Stimulated activated CD4-positive, alpha-beta T cell treated with anti-CD3 and anti-CD28 coated beads, Interleukin-2, amount 100 ng/mL, for 24 hours (primary cell): Measurements from ENCODE around the gene RBM20.
"Not testable (repeated sequence)": the region's sequence is repeated elsewhere in the genome, so short reads cannot be mapped to it uniquely, and the experiment has no call there.

Source experiments
- DNase-seq, 2 donors: peaks; one replicate each; pipeline ENCODE4 v3.0.0-alpha.2; 2020

RBM20 gene

DNA sequence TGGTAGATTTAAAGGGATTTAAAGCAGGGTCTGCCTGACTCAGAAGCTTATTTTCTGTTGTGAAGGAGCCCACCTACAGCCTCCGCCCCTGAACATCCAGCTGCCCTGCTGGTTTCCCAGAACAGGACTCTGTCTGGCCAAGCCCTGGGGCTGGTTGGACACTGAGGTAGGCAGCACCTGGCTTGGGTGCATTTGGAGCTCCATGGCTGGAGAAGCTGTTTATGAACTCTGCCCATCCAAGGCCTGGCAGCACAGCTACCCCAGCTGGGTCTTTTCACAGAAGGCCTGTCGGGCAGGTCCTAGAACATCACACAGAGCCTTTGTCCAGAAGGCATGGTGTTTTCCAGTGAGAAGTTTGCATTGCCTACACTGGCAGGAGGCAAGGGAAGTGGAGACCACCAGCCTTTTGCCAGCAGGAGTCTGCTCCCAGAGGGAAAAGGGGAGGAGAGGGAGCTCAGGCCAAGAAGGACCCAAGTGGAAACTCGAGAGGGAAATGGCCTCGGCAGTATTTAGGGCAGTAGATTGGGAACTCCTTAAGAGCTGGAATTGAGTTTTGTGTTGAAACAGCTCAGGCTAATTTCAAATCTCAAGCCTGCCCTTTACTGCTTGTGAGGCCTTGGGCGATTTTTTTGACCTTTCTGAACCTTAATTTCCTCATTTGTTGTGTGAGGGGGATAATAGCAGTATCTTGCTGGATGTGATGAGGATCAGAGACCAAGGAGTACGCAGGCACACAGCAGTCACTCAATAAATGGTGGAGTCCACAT is 215.3 kb downstream of the RBM20 start:
- no peak for DNase-seq

DNA sequence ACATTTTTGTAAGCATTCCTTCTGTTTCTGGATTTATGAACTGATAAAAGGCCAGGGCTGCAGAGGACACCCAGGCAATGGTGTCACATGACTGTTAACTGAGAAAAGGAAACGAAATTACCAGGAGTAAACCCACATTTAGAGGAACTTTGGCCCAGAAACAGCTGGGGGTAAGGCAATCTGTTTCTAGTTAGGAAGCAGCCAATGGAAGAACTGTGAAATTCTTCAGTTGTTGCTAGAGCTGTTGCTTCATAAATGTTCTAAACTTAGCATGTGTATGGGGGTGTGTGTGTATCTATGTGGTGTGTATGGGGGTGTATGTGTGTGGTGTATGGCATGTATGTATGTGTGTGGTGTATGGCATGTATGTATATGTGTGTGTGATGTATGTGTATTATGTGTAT is 215.8 kb downstream of the RBM20 start:
- DNase-seq = no peak

DNA sequence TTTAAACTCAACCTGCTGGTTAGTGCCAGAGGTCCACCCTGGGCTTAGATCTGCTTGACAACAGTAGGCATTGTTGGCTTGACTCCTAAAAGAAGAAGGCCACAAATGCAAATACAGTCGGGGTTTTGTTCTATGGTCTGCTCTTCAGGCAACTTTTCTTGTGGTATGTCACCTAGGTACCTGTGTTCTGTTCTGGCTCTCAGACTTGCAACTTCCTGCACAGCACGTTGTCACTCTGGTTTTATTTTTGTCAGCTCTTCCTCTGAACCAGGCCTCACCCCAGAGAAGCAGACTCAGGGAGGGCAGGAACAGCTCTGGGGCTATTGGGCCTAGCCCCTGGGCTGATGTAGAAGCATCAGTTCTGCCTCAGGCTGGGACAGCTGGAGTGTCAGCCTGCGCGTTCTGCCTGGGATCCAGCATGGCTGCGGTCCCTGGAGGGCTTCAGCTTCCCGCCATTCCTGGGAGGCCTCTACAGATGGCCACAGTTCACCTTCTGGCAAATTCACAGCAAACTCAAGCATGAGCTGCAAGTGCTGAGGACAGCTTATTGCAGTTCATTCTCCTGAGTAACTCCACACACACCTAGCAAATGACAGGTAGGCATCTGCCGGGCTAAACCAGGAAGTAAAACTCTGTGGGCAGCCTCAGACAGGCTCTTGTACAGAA is 216.6 kb downstream of the RBM20 start:
- DNase-seq = no peak

DNA sequence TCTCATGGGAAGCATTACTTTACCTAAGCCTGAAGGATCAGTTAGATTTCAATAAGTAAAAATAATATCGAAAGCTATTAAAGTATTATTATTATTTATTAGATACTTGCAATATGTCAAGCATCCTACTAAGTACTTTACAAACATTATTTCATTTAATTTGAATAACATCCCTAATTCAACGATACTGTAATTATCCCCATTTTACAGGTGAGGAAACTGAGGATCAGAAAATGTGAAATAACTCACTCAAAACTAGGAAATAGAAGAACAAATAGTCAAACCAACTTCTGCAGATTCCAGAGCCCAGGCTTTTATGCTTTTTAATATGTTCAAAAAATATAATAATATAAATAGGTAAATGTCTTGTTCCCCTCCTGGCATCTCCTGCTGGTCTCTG is 217.3 kb downstream of the RBM20 start:
- DNase-seq = no peak

DNA sequence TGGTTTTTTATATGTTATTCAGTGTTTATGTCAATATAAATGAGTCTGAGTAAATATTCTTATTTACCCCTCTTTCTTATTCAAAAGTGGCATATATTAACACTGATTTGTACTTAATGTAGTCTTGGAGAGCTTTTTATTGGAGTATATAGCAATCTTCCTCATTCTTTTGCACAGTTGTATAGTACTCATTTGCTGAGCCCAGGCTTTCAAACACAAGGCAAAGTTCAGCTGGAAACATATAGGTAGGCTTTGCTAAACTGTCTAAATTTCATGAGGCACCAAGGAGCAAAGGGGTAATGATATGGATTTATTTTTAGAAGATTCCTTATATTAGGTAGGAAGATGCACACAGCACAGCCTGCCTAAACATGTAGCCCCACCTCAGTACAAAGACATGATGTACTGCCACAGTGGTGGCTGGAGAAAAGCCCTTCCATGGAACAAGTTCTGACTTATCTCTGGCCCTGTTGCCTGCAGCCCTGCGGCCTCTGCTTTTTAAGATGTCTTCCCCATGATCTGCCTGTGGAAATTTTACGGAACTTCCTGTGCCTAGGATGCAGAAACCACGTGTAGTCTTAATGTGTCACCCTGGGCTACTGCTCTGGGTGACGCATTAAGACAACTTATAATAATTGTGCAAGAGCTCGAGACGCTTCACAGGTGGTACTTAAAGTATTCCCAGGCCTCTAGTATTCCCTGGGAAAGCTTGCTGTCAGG is 218.0 kb downstream of the RBM20 start:
- DNase-seq = no peak

DNA sequence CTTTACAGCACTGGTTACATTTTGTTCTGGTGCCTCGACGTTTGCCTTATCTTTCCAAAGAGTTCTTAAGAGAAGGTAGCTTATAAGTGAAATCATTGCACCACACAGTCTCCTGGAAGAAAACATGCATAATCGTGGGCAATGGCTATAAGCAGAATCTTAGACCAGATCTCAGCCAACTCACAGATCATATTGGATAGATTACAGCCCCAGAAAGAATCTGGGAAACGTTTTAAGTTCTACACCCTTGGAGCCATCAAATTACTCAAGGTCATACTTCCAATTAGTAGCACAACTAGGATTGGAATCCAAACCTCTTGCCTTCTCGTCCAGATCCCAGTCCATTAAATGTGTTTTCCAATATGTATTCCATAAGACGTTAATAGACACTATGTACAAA is 218.8 kb downstream of the RBM20 start:
- no peak for DNase-seq

DNA sequence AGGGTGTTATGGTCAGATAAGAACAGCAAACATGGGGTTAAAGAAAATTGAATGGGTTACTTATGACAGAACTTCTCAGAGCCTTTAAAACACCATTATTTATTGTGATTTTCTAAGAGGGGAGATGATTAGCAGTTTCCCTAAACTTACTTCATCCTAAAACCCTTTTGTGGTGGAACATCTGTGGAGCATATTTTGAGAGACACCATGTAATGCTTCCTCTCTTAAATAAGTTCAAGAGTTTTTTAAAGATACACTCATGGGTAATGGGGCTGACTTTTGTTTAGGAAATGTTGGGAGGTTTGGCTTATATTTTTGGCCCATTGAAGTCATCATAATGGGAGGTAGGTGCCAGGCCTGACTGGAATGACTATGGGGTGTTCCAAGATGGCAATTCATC is 219.2 kb downstream of the RBM20 start:
- no peak for DNase-seq

DNA sequence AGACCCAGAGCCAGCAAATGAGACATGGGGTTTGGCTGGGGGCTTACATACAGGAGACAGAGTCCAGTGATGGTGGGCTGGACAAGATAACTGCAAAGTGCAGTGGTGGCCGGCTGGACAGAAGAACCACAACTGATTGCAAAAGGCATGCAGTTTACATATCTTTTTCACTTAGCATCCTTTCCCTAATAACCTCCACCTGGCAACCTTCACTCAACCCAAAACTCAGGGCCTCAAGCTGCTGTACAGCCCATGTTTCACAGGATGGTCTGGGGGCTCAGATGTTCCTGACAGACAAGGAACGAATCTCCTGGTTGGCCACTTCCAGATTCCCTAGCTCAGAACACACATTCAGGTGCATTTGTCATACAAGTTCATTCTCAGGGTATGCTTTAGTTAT is 219.8 kb downstream of the RBM20 start:
- DNase-seq = no peak

DNA sequence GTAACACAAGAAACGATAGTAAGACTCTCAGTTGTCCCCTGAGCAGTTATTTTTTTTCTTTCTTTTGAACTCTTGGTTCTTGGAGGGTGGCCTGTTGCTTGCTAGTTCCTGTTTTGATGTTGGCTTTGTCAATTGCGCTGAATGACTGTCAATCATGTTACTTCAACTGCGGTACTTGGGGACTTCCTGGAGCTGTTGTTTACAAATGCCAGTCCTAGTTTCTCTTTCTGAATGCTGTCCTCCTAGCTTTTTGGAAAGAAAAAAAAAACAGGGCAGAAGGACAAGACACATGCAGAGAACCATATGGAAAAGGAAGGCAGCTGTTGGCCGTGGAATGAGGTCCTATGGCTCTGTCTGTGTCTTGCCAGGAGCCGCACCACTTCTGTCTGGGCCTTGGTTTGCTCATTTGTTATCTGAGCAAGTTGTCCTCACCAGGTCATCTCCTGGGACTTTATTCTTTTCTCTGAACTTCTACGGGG is 220.6 kb downstream of the RBM20 start:
- no peak for DNase-seq

DNA sequence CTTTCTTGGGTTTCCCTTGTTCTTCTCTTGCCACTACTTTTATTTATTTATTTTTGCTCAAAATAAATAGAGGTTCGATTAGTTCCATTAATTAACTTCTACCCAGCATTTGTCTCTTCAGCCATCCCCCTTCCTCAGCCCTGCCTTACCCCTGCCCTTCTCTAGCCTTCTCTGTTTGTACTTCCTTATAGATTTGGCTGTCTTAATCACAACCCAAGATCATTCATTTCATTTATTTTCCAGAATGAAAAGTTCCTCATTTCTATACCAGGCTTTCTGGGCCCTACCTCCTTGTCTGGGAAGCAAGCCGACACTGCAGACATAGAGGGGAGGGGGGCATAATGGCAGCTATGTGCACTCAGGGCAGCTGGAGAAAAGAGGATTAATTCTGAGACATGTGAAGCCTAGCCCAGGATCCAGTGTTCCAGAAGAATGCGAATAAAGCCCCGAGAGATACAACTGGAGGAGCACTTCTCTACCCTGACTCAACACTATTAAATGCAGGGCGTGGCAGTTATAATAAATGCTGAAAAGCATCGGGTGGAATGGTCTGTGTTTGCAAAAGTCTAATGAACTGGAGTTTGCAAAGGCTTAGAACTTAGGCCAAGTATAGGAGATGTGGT is 221.2 kb downstream of the RBM20 start:
- DNase-seq = no peak

DNA sequence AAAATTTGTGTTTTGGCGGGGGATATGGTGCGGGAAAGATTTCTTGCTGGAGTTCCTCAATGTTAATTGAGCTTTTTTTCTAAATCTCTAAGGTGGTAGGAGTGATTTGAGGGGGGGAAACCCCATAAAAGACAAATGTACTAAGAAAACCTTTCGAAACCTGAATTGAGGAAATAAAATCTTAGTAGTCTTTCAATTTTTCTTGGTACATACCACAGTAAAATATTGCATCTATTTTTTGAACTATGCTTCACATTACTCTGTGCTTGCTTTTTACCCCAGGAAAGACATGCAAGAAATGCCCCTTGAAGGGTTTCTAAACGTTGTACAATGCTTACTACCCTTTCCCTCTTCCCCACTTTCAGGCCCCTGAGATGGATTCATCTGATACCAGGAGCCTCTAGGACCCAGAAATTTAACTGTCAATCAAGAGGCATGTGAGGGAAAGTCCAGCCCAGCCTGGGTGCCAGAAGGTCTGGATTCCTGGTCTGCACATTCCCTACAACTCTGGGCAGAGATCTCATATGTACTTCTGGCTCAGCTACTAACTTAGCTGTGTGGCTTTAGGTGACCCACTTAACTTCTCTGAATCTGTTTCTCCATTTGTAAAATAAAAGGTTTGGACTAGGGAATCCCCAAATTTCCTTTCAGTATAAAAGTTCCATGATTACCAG is 221.8 kb downstream of the RBM20 start:
- DNase-seq = no peak

DNA sequence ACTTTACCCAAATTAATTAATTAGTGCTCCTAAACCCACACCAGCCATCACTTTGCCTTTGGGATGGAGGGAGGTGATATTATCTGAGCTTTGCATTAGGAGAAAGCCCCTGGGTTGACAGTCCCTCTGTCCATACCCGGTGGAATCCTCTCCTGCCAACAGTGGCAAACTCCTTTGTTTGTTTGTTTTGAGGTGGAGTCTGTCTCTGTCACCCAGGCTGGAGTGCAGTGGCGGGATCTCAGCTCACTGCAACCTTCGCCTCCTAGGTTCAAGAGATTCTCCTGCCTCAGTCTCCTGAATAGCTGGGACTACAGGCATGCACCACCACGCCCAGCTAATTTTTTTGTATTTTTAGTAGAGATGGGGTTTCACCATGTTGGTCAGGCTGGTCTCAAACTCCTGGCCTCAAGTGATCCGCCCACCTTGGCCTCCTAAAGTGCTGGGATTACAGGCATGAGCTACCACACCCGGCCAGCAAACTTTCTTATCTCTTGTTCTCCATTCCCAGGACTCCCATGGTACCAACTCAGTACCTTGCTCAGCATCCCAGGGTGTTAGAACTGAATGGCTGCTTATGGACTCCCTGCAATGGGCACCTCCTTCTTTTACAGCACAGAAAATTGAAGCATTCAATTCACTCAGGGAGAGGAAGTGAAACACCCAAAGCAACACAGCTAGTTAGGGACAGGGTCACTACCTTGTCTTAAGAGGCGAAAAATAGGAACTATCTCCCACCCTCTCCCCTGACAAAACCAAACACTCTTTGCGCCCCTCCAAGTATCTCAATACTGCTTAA is 223.1 kb downstream of the RBM20 start:
- DNase-seq = not testable (repeated sequence)

DNA sequence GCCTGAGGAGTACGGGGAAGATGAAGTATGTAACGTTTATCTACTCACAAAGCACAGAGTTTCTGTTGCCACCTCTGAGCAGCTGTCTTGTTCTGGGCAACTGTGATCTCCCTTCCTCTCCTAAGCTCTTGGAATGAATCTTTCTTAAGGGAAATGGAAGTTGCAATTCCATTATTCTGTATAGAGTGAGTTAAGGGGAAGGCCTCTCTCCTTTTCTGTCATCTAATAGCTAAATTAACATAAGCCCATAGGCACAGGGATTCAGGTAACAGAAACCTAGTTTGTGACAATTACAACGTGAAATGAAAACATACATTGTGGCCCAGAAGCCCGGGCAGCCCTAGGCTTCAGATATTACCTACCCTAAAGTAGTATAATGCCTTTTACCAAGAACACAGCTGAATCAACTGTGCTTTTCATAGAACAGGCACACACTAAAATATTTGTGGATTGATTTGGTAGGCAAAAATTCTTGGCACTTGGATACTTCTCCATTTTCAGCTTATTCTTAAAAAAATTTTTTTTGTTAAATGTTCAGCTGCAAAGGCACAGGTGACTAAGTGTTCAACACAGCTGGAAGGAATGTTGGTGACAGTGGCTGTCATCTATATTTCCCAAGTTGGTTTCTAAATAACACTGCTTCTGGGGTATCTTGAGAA is 223.8 kb downstream of the RBM20 start:
- DNase-seq = no peak

DNA sequence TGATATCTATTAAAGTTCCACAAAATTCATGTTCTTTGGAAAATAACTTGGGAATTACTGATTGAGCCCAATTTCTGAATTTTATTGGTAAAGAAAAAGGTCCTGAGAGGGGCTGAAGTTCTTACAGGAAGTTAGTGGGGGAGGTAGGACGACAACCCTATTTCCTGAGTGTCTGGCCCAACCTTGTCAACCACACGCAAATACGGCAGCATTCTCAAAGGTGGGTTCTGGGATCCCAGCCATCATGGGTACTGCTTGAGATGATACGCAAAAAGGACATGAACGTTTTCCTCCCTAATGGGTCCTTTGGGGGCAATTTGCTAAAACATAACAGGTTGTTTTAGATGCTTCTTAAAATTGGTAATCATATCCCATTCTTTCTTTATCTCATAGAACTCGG is 224.8 kb downstream of the RBM20 start:
- DNase-seq = no peak

DNA sequence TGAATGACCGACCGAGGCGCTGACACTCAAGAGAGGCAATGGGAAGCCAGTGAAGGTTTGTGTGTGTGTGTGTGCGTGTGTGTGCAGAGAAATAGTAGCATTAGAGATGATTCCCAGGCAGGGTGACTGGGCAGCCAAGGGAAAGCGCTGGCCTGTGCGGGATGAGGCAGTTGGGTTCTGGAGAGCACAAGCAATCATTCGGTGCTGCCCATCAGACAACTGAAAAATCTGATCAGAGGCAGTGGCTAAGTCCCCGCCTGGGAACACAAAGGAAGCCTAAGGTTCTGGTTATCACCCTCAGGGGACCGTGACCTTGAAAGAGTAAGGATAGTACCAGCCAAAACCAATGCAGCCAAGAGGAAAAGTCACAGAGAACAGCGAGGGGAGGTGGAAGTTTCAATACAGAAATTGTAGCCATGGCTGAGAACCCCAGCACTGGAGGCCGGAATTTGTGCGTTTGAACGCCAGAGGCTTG is 226.7 kb downstream of the RBM20 start:
- DNase-seq = no peak

DNA sequence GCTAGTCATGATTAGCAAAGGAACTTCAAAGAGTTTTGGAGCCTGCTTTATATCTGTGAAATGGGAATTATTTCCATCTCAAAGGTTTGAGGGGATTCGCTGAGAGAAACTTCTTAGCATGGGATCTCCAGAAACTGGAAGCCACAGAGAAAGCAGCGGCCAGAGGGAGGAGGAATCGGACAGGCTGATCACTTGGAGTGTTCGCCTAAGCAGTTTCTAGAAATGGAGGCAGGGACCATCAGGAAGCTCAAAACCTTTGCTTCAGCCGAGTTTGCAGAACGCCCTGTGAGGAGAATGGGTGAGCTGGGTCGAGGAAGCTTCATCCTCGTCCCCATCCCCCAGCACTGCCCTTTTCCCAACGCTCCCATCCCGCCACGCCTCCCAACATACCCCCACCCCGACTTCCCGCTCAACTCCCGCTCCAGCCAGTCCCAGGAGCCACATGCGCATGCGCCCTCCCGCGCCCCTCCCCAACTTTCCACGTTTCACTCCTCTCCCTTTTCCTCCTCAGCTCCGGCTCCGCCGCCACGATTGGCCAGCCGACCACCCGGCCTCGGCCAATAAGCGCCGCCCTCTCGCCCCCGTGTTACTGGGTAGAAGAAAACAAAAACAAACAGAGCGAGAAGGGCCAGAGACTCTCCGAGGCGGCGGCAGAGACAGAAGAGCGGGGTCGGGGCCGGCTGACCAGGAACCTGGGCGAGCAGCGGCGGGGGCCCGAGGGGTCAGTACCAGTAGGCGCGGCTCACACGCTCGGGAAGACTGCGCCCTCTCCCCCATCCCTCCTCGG is 227.4 kb downstream of the RBM20 start, which contains the start of gene PDCD4:
Gene PDCD4 (plus strand): TSS at position 631 of the 787 bp plus-strand sequence. CDS start 4,100 bp downstream, outside the sequence.
- peak; percentile 96 to 98 for DNase-seq

DNA sequence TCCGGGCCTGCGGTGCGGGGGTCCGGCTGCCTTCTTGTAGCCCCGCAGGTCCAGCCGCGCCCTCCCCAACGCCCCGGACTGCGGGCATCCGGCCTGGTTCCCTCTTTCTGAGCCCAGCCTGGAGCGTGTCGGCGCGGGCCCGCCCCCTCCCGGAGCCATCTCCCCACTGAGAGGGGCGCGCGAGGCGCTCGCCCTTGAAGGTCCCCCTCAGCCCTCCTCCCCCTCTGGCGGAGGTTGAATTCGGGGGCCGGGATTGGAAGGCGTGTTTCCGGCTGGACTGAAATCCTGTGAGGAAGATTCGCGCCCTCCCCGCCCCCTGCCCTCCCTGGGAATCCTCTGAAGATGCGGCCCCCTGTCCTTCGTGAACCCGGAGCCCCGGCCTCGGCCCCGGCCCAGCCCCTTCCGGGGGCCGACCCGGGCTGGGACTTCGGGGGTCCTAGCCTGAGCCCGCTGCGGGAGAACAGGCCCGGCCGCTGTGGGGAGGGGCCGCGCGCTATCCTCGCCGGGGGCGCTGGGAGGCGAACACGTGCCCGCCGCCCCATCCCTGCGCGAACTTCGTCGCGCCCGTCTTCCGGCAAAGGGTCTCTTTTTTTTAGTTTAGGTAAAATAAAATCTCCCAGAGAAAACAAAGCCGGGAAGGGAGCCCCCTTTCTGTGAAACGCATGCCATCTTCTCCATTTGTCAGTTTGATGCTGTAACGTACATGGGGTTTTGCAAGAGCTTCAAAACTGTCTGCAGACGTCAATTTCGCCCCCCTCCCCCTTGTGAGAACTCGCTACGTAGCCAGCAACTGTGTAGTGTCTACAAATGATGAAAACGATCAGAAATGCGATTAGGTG is 228.2 kb downstream of the RBM20 start:
- DNase-seq = peak; percentile 71 to 79

DNA sequence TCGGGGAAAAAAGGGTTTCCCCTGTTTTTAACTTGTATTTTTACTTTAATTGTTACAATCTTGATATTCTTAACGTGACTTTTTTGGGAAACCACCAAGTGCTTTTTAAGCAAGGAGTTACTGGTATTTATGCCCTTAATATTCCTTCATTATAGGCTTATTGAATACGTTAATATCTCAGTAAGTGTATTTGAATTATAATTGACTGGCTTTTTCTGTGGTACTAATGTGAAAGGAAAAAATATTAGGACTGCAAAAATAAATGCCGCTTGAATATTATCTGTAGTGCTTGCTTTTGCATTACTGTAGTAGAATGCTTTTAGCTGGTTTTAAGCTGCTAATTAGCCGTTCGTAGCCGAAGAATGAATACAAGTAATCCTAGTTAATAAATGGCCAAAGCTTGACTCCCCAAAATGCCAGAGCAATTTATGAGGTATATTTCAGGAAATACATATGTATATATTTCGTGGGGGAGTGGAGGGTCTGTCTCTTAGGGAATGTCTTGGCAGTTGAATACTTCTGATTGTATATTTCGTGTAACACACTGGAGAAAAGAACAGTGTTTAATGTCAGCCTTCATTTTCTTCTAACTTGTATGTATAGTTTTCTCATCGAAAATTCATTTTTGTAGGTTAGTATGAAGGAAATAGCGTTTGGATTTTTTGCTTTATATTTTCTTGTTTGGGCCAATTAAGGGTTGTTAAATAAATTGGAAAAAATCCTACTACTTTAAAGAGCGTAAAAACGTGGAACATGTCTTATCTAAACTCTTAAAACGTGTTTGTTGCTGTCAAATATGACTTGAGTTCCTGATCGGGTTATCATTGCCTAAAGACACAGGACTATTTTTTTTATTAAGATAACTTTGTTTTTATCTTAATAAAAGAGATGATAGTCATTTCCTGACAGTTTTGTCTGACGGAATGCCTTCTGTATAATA is 229.1 kb downstream of the RBM20 start:
- no peak for DNase-seq
